Activated CD8-positive, alpha-beta memory T cell treated with anti-CD3 and anti-CD28 coated beads, Interleukin-2, amount 50 U/mL, for 48 hours (primary cell): ENCODE data around the gene OTOG.

Source experiments
- DNase-seq: peaks from one replicate; pipeline ENCODE4 v3.0.0-alpha.2; 2020

The OTOG gene

GRCh38 chr11:17547051-17547577 is at the start of gene OTOG:
TSS of gene OTOG (plus strand) at chr11:17547259. CDS start at chr11:17547373, 114 bp downstream.
- DNase-seq = no peak

GRCh38 chr11:17498058-17498457 is 49.0 kb upstream of the OTOG start:
- no peak for DNase-seq

DNA sequence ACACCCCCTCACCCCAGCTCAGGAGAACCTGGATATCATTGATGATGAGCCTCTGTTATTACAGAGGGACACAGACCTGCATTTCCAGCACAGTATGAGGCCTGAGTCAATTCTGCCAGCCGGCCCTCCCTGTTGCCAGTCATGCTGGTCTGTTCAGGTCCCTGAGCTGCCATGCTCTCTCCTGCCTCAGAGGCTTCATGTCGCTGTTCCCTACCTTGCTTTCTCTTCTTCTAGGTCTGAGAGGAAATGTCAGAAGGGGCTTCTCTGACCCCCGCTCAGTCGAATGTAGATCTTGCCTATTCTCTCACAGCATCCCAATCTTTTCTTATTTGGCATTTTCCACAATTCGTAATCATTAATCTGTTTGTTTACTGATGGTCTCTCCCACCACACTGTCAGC is 48.6 kb upstream of the OTOG start:
- no peak for DNase-seq

- no peak for DNase-seq
Observed at GRCh38 chr11:17500673-17501072, 46.4 kb upstream of the OTOG start.

- DNase-seq = no peak
Observed at GRCh38 chr11:17502630-17503029, 44.4 kb upstream of the OTOG start.

DNA sequence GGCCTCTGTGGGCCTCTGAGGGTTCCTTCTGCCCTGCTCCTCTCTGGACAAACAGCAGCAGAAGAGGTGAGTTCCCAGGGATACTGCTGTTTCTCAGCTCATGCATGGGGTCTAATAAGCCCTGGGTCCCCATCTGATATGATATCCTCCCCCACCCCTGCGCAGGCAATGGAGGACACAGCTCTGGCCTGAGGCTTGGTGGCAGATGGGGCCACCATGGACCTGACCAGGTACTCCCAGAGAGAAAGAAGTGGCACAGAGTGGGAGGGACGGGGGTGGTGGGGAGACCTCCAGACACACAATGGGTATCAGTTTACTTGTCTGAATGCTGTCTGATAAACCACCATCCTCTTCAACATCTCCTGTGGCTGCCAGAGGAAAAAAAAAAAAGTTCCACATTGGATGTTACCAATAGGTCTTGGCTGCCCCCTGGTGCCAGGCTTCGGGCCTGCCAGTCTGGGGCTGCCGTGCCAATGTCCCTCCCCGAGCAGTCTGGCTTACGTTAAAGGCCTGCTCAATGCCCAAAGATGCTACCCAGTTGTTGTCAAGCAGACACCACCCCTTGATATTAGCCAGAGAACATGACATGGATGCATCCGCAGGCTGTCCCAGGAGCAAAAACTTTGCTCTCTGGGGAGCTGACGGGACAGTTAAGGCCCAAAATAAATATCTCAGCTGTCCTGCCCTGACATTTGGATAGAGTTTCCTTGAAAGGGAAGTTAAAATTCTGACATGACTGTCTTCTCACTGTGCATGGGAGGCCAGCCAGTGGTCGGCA is 42.5 kb upstream of the OTOG start:
- DNase-seq = peak; percentile 85

- DNase-seq = no peak
Observed at GRCh38 chr11:17505146-17505545, 41.9 kb upstream of the OTOG start.

GRCh38 chr11:17506314-17506713 is 40.7 kb upstream of the OTOG start:
- no peak for DNase-seq

DNA sequence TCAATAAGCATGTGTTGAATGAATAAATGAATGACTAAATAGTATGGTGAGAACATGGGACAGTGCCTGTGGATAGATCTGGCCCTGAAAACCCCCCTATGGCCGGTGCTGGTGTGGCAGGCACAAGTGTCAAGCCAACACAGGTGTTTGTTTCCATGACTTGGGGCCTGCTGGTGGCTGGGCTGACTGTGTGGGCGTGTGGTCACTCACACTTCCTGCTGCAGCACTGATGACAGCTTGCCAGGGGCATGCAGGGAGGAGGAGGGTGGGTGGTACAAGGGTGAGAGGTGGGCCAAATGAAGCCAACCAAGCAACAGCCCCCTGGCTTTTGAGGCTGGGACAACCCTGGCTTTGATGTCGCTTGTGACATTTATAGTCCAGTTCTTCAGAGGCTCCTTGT is 40.1 kb upstream of the OTOG start:
- no peak for DNase-seq

DNA sequence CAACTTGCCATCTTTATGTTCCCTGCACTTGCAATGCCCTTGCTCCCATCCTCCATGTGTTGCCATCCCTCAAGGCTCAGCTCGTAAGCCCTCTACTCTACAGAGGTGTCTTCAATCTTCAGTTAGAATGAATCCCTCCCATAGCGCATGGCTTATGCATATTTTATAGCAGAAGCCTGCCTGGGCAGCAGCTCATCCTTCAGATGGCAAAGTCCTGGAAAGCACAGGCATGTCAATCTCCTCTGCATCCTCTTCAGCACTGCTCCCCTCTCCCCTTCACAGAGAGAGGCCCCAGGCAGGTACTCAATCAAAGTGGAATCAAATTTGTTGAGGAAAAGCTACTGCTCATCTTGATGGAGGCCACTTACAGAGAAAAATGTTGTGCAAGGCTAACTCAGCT is 39.3 kb upstream of the OTOG start:
- DNase-seq = no peak

- DNase-seq = no peak
Observed at GRCh38 chr11:17508306-17508705, 38.8 kb upstream of the OTOG start.

- DNase-seq = no peak
Observed at GRCh38 chr11:17508791-17509190, 38.3 kb upstream of the OTOG start.

- DNase-seq = no peak
Observed at GRCh38 chr11:17510507-17511206, 36.4 kb upstream of the OTOG start.

DNA sequence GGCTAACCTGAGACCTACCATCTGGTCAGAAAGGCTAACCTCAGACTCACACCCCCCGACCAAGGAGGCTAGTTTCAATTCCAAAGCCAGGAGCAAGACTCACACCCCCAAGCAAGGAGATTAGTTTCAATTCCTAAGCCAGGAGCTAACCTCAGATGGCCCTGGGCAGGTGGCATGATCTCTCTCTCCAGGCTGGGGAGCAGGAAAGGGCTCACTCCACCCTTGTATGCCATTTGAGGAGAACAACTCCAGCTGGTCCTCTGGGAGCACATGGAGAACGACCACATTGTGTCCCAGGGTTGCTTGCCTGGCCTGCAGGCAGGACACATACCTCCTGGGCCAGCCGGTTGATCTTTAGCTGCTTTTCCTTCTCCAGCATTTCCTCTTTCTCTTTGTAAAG is 35.5 kb upstream of the OTOG start:
- DNase-seq = no peak

GRCh38 chr11:17512101-17512500 is 35.0 kb upstream of the OTOG start:
- no peak for DNase-seq

- DNase-seq = no peak
Observed at GRCh38 chr11:17513853-17514252, 33.2 kb upstream of the OTOG start.

- DNase-seq = no peak
Observed at GRCh38 chr11:17514476-17514875, 32.6 kb upstream of the OTOG start.

DNA sequence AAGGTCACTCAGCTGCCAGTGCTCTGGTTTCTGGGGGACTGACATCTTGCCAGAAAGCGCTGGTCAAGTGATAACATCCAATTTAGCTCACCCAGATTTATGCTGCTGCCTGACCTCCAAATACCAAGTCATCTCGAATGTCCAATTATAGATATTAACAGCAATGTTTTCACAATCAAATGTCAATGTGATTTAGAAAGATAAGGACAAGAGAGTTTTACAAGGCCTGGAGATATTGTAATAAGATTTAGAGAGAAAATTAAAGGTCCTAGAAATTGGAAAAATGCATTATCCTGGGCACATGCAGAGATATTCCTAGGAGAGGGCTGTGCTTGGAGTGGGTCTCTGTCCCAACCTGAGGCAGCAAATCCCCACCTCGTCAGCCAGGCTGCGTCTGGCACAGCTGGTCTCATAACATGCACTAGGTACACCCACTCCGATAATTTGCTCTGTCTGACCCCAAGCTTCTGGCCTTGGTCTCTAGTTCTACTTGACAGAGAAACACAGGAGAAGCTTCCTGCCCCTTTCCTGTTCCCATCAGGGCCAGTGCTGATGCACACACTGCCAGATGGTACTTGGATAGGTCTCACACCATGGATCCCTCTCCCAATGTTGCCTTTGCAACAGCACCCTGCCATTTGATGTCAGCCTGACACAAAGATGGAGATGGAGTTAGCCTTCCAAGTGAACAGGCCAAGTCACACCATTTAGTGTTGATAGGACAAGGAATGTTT is 31.4 kb upstream of the OTOG start:
- DNase-seq = no peak

DNA sequence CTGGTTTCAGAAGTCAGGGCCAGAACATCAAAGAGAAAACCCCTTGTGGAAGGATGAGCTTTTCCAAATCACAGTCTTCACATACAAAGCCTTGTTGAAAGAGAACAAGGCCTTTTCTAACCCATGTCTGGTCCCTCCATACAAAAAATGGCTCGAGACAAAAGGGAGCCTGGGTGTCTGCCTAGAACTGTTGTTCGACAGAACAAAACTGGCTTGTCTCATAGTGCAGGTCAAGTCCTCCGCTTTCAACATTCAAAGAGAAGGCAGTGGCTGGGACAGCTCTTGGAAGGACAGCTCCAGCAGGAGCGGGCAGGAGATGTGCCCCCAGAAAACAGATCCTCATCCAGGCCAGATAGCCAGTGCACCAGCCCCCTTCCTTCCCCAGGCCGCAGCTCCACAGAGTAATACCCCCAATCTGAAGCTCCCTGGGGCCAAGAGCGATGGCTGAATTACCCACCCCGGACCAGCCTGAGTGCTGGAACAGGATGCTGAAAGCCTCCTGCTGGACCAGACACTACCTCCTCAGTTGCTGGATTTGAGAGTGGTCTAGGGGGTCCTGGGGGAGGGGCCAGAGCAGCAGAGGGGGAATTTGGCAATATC is 30.4 kb upstream of the OTOG start:
- no peak for DNase-seq

GRCh38 chr11:17517186-17517585 is 29.9 kb upstream of the OTOG start:
- DNase-seq = no peak

GRCh38 chr11:17518366-17518765 is 28.7 kb upstream of the OTOG start:
- no peak for DNase-seq

DNA sequence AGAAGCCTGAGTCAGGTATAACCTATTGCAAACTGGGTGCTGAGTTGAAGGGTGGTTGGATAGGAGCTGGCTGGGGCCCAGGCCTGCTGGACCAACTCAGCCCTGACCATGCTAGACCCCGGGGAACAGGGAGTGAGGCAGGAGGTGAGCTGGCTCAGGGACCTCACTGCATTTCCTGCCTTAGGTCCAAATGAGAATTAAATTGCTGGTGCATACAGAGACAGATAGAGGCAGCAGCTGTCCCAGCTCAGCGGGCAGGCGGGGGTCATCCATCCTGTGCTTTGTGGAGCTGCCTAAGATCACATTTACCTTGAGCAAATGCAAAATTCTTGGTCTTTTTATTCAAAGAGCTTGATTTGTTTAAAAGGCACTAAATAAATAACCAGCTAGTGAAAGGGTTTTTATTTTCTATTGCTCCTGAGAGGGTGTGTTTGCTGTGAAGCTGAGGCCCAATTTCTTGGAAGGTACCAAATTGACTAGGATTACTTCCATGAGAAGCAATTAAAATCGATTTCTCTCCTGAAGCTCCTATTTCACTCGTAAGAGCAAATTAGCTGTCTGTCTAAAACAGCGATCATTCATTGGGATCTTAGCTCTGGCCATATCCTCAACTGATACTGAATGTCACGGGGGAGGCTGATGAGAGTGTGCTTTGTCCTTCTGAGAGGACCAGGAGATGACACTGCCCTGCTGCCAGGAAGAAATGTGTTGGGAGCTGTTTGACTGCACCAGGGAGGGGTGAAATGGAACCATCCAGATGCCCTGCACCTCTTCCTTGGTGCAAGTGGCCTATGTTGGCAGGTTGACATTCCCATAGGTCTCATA is 27.8 kb upstream of the OTOG start:
- no peak for DNase-seq
